ENCODE data around the gene MAPKAPK3. TPM values are rescaled to one million over a fixed set of nuclear protein-coding genes. Genes with fewer than 3 reads are reported as not detected.

The MAPKAPK3 gene
- total RNA-seq, 2 experiments from 2014 or later = 166 to 171 TPM

GRCh38 chr3:50581459-50581842 lies 35.5 kb upstream of the MAPKAPK3 start:
- no peak for DNase-seq
- Mint-ChIP-seq H3K27ac (no peak overlapping the region), H3K27me3 (no peaks in the 10 kb centered on the region), H3K4me1 (peaks cover 40% of the 10 kb centered on the region), H3K36me3 (peaks cover 52% of the 10 kb centered on the region), H3K9me3 (no peaks in the 10 kb centered on the region), H3K4me3 (no peak overlapping the region)

GRCh38 chr3:50582083-50582482 lies 34.9 kb upstream of the MAPKAPK3 start:
- Mint-ChIP-seq H3K36me3 (peaks cover 50% of the 10 kb centered on the region), H3K27me3 (no peaks in the 10 kb centered on the region), H3K4me3 (no peak overlapping the region), H3K4me1 (peaks cover 45% of the 10 kb centered on the region), H3K27ac (no peak overlapping the region), H3K9me3 (no peaks in the 10 kb centered on the region)
- no peak for DNase-seq

GRCh38 chr3:50583897-50584296 lies 33.1 kb upstream of the MAPKAPK3 start:
- H3K9me3 Mint-ChIP-seq = no peaks in the 10 kb centered on the region
- H3K4me3 Mint-ChIP-seq = no peak overlapping the region
- peaks cover 56% of the 10 kb centered on the region for H3K36me3 Mint-ChIP-seq
- no peaks in the 10 kb centered on the region for H3K27me3 Mint-ChIP-seq
- peaks cover 59% of the 10 kb centered on the region for H3K4me1 Mint-ChIP-seq
- peak overlapping the region; percentile 99 for H3K27ac Mint-ChIP-seq
- DNase-seq = no peak

GRCh38 chr3:50584391-50584790 lies 32.6 kb upstream of the MAPKAPK3 start:
- Mint-ChIP-seq H3K9me3 (no peaks in the 10 kb centered on the region), H3K4me1 (peaks cover 64% of the 10 kb centered on the region), H3K27ac (peak overlapping the region; percentile 99), H3K27me3 (no peaks in the 10 kb centered on the region), H3K36me3 (peaks cover 52% of the 10 kb centered on the region), H3K4me3 (no peak overlapping the region)
- DNase-seq = no peak

GRCh38 chr3:50585919-50586762 lies 30.8 kb upstream of the MAPKAPK3 start:
- Mint-ChIP-seq H3K4me1 (peaks cover 70% of the 10 kb centered on the region), H3K36me3 (peaks cover 53% of the 10 kb centered on the region), H3K27me3 (no peaks in the 10 kb centered on the region), H3K9me3 (no peaks in the 10 kb centered on the region), H3K27ac (peak overlapping the region; percentile 99), H3K4me3 (no peak overlapping the region)
- peak; percentile 51 for DNase-seq

- Mint-ChIP-seq H3K27ac (peak overlapping the region; percentile 99), H3K9me3 (no peaks in the 10 kb centered on the region), H3K27me3 (no peaks in the 10 kb centered on the region), H3K4me3 (no peak overlapping the region), H3K4me1 (peaks cover 74% of the 10 kb centered on the region), H3K36me3 (peaks cover 51% of the 10 kb centered on the region)
- DNase-seq = no peak
Measured at GRCh38 chr3:50586763-50587070, 30.2 kb upstream of the MAPKAPK3 start.

GRCh38 chr3:50587373-50587772 lies 29.6 kb upstream of the MAPKAPK3 start:
- Mint-ChIP-seq H3K4me3 (peak overlapping the region; percentile 25), H3K36me3 (peaks cover 52% of the 10 kb centered on the region), H3K27me3 (no peaks in the 10 kb centered on the region), H3K27ac (peak overlapping the region; percentile 99), H3K9me3 (no peaks in the 10 kb centered on the region), H3K4me1 (peaks cover 80% of the 10 kb centered on the region)
- DNase-seq = no peak

GRCh38 chr3:50587806-50588758 lies 28.9 kb upstream of the MAPKAPK3 start:
- Mint-ChIP-seq H3K27ac (peak overlapping the region; percentile 99), H3K36me3 (peaks cover 48% of the 10 kb centered on the region), H3K27me3 (no peaks in the 10 kb centered on the region), H3K4me1 (peaks cover 84% of the 10 kb centered on the region), H3K9me3 (no peaks in the 10 kb centered on the region), H3K4me3 (peak overlapping the region; percentile 47)
- peak; percentile 89 for DNase-seq

- peaks cover 45% of the 10 kb centered on the region for H3K36me3 Mint-ChIP-seq
- no peak for DNase-seq
- peak overlapping the region; percentile 99 for H3K27ac Mint-ChIP-seq
- H3K27me3 Mint-ChIP-seq = no peaks in the 10 kb centered on the region
- H3K4me3 Mint-ChIP-seq = peak overlapping the region; percentile 42
- H3K4me1 Mint-ChIP-seq = peaks cover 88% of the 10 kb centered on the region
- H3K9me3 Mint-ChIP-seq = no peaks in the 10 kb centered on the region
Measured at GRCh38 chr3:50588759-50589433, 28.1 kb upstream of the MAPKAPK3 start.

GRCh38 chr3:50591196-50591741 lies 25.7 kb upstream of the MAPKAPK3 start:
- H3K9me3 Mint-ChIP-seq = no peaks in the 10 kb centered on the region
- H3K27ac Mint-ChIP-seq = peak overlapping the region; percentile 99
- peaks cover 36% of the 10 kb centered on the region for H3K36me3 Mint-ChIP-seq
- DNase-seq = no peak
- no peaks in the 10 kb centered on the region for H3K27me3 Mint-ChIP-seq
- H3K4me1 Mint-ChIP-seq = peaks cover 82% of the 10 kb centered on the region
- H3K4me3 Mint-ChIP-seq = peak overlapping the region; percentile 32

- no peak for DNase-seq
- Mint-ChIP-seq H3K9me3 (no peaks in the 10 kb centered on the region), H3K27me3 (no peaks in the 10 kb centered on the region), H3K27ac (peak overlapping the region; percentile 99), H3K36me3 (peaks cover 28% of the 10 kb centered on the region), H3K4me3 (peak overlapping the region; percentile 67), H3K4me1 (peaks cover 70% of the 10 kb centered on the region)
Measured at GRCh38 chr3:50592568-50592967, 24.4 kb upstream of the MAPKAPK3 start.

GRCh38 chr3:50594253-50594785 lies 22.6 kb upstream of the MAPKAPK3 start:
- Mint-ChIP-seq H3K4me1 (peaks cover 66% of the 10 kb centered on the region), H3K4me3 (no peak overlapping the region), H3K27ac (peak overlapping the region; percentile 99), H3K27me3 (no peaks in the 10 kb centered on the region), H3K36me3 (peaks cover 25% of the 10 kb centered on the region), H3K9me3 (no peaks in the 10 kb centered on the region)
- DNase-seq = no peak

GRCh38 chr3:50599115-50599715 lies 17.7 kb upstream of the MAPKAPK3 start:
- no peak for DNase-seq

GRCh38 chr3:50599716-50600118 lies 17.2 kb upstream of the MAPKAPK3 start:
- no peak for DNase-seq
- Mint-ChIP-seq H3K9me3 (no peaks in the 10 kb centered on the region), H3K4me3 (peak overlapping the region; percentile 92), H3K27ac (peak overlapping the region; percentile 100), H3K36me3 (peaks cover 37% of the 10 kb centered on the region), H3K4me1 (peaks cover 74% of the 10 kb centered on the region), H3K27me3 (no peaks in the 10 kb centered on the region)

More at GRCh38 chr3:50599115-50599715, 17.7 kb upstream of the MAPKAPK3 start:
- Mint-ChIP-seq H3K4me1 (peaks cover 71% of the 10 kb centered on the region), H3K9me3 (no peaks in the 10 kb centered on the region), H3K36me3 (peaks cover 35% of the 10 kb centered on the region), H3K27me3 (no peaks in the 10 kb centered on the region), H3K27ac (peak overlapping the region; percentile 100), H3K4me3 (no peak overlapping the region)
